Measurements from ENCODE around the gene PTPRC. TPM values are rescaled to one million over a fixed set of nuclear protein-coding genes. Genes with fewer than 3 reads are reported as not detected.

The PTPRC gene
- total RNA-seq, 2 donors from 2014 or later, result 27.1 to 86.8 TPM

GRCh38 chr1:198628067-198628455 lies 10.8 kb upstream of the PTPRC start:
- Histone ChIP-seq H3K27me3 (replicated peaks; ENCODE audit: insufficient read depth) (no peaks in the 10 kb centered on the region), H3K36me3 (no peaks in the 10 kb centered on the region), H3K4me3 (no peak overlapping the region), H3K27ac (no peak overlapping the region), H3K9me3 (no peaks in the 10 kb centered on the region), H3K4me1 (ENCODE audit: control insufficient read depth in 1 of 2, low read depth in 2 of 2) (no peaks in the 10 kb centered on the region)
- no peak for ATAC-seq (ENCODE audit: insufficient number of reproducible peaks, low FRiP score, low read depth)
- no peak for DNase-seq (ENCODE audit: low spot score)
- no peak for TF ChIP-seq CTCF (IDR thresholded peaks at IDR 0.05)

- TF ChIP-seq CTCF (IDR thresholded peaks at IDR 0.05), result no peak
- Histone ChIP-seq H3K27me3 (replicated peaks; ENCODE audit: insufficient read depth) (no peaks in the 10 kb centered on the region), H3K4me1 (ENCODE audit: control insufficient read depth in 1 of 2, low read depth in 2 of 2) (no peaks in the 10 kb centered on the region), H3K9me3 (no peaks in the 10 kb centered on the region), H3K4me3 (no peak overlapping the region), H3K36me3 (no peaks in the 10 kb centered on the region), H3K27ac (no peak overlapping the region)
- DNase-seq (ENCODE audit: low spot score) (no peak), ATAC-seq (ENCODE audit: insufficient number of reproducible peaks, low FRiP score, low read depth) (no peak)
Measured at GRCh38 chr1:198629610-198630009, 9.2 kb upstream of the PTPRC start.

DNA sequence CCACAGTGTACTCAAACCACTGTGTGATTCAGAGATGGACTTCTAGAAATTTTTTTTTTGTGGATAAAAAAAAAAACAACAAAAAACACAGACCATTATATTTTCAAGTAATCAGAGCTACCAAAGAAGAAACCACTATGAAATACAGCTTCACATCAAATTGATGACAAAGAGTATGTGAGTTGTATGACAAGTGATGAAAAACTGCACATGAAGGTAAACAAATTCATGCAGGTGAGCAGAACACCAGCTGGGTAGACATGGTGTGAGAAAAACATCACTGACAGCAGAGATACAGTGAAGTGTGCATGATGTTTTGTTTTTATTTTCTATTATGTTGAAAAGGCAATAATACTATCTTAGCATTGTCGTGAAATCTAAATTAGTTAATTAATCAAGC lies 8.0 kb upstream of the PTPRC start:
- H3K36me3 ChIP-seq, result no peaks in the 10 kb centered on the region
- DNase-seq (ENCODE audit: low spot score) (no peak), ATAC-seq (ENCODE audit: insufficient number of reproducible peaks, low FRiP score, low read depth) (no peak)
- no peak overlapping the region for H3K4me3 ChIP-seq
- H3K27ac ChIP-seq, result no peak overlapping the region
- no peaks in the 10 kb centered on the region for H3K9me3 ChIP-seq
- no peaks in the 10 kb centered on the region for H3K27me3 ChIP-seq (replicated peaks; ENCODE audit: insufficient read depth)
- no peaks in the 10 kb centered on the region for H3K4me1 ChIP-seq (ENCODE audit: control insufficient read depth in 1 of 2, low read depth in 2 of 2)
- TF ChIP-seq CTCF (IDR thresholded peaks at IDR 0.05), result no peak

GRCh38 chr1:198631292-198631691 lies 7.5 kb upstream of the PTPRC start:
- no peaks in the 10 kb centered on the region for H3K4me1 ChIP-seq (ENCODE audit: control insufficient read depth in 1 of 2, low read depth in 2 of 2)
- H3K27me3 ChIP-seq (replicated peaks; ENCODE audit: insufficient read depth), result no peaks in the 10 kb centered on the region
- DNase-seq (ENCODE audit: low spot score) (no peak), ATAC-seq (ENCODE audit: insufficient number of reproducible peaks, low FRiP score, low read depth) (no peak)
- H3K4me3 ChIP-seq, result no peak overlapping the region
- no peaks in the 10 kb centered on the region for H3K9me3 ChIP-seq
- TF ChIP-seq CTCF (IDR thresholded peaks at IDR 0.05), result no peak
- H3K27ac ChIP-seq, result no peak overlapping the region
- H3K36me3 ChIP-seq, result no peaks in the 10 kb centered on the region

DNA sequence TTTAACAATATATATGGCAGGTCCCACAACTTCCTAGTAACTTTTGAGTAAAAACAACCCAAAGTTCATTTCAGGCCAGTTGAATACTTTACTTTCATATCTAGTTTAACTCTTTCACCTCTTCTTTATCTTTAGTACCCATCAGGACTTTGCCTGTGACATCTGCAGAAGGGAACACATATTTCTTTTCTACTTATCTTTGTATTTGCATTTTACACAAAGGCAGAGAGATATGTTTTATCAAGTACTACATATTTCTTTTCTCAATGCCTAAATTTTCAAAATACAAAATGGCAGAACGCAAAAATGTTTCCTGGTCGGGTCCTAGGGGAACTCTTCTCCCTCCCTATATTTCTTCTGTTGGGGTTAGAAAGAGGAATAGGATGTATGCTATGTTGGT lies 6.8 kb upstream of the PTPRC start:
- Histone ChIP-seq H3K27ac (no peak overlapping the region), H3K4me1 (ENCODE audit: control insufficient read depth in 1 of 2, low read depth in 2 of 2) (no peaks in the 10 kb centered on the region), H3K9me3 (no peaks in the 10 kb centered on the region), H3K4me3 (no peak overlapping the region), H3K27me3 (replicated peaks; ENCODE audit: insufficient read depth) (no peaks in the 10 kb centered on the region), H3K36me3 (no peaks in the 10 kb centered on the region)
- no peak for TF ChIP-seq CTCF (IDR thresholded peaks at IDR 0.05)
- ATAC-seq (ENCODE audit: insufficient number of reproducible peaks, low FRiP score, low read depth), result no peak
- DNase-seq (ENCODE audit: low spot score), result no peak
